IMR-90 (cell line): ENCODE measurements around the gene R3HDML. TPM values are rescaled to one million over a fixed set of nuclear protein-coding genes. Genes with fewer than 3 reads are reported as not detected.

Experiments used
- ATAC-seq: fragments of 200-7000 bp; cut with Tn5 transposase; 2 replicates; pipeline ENCODE4 v1.9.1; 2020; ENCODE audit warnings: low read depth, mild to moderate bottlenecking, moderate library complexity
- BruUV-seq: library from RNA; stranded (reverse); fragments of 400-500 nt; replicated peaks from 2 replicates; lab custom pipeline; 2021; lab: Mats Ljungman, UMichigan
- CTCF ChIA-PET: fragments of 300-600 bp; formaldehyde crosslinking; extraction: SDS; loops from one replicate; lab custom pipeline; 2021; ENCODE audit warnings: antibody characterized with exemption; lab: Yijun Ruan, JAX
- POLR2A ChIA-PET: fragments of 300-600 bp; sonication (Branson Sonifier 250); formaldehyde crosslinking; loops from one replicate; lab custom pipeline; 2022; ENCODE audit warnings: antibody characterized with exemption; ENCODE audit not compliant: unreplicated experiment; lab: Charles Lee
- DNase-seq: peaks from one replicate; pipeline ENCODE4 v3.0.0; 2013
- H2AFZ ChIP-seq: replicated peaks from 2 replicates; pipeline ENCODE3; 2013; ENCODE audit warnings: low read length, mild to moderate bottlenecking; ENCODE audit not compliant: poor library complexity
- H2AK5ac ChIP-seq: 2 replicates; pipeline ENCODE4 v1.6.1; 2013; ENCODE audit warnings: low read depth, low read length, inconsistent platforms
- H2AK9ac ChIP-seq: replicated peaks from 2 replicates; pipeline ENCODE3; 2013; ENCODE audit warnings: mild to moderate bottlenecking, low read depth, low read length, moderate library complexity; ENCODE audit not compliant: poor library complexity
- H2BK120ac ChIP-seq: 2 replicates; pipeline ENCODE4 v1.6.1; 2013; ENCODE audit warnings: low read depth, low read length, inconsistent platforms
- H2BK15ac ChIP-seq: 3 replicates; pipeline ENCODE4 v1.6.1; 2013; ENCODE audit warnings: low read depth, low read length, inconsistent platforms
- H2BK20ac ChIP-seq: 2 replicates; pipeline ENCODE4 v1.6.1; 2013; ENCODE audit warnings: low read depth, mild to moderate bottlenecking, inconsistent platforms, low read length, moderate library complexity
- H2BK5ac ChIP-seq: 2 replicates; pipeline ENCODE4 v1.6.1; 2013; ENCODE audit warnings: mild to moderate bottlenecking, low read depth, low read length, inconsistent platforms; ENCODE audit not compliant: poor library complexity, severe bottlenecking
- H3K14ac ChIP-seq: replicated peaks from 2 replicates; pipeline ENCODE4 v1.6.1; 2013; ENCODE audit warnings: low read depth, low read length, inconsistent platforms
- H3K18ac ChIP-seq: 2 replicates; pipeline ENCODE4 v1.6.1; 2013; ENCODE audit warnings: low read depth, low read length, control low read depth
- H3K23ac ChIP-seq: 2 replicates; pipeline ENCODE4 v1.6.1; 2013; ENCODE audit warnings: low read depth, low read length, inconsistent platforms
- H3K27ac ChIP-seq: 2 replicates; pipeline ENCODE4 v1.5.1; 2013; ENCODE audit warnings: mild to moderate bottlenecking, control low read depth, low read length; ENCODE audit not compliant: insufficient read depth
- H3K27me3 ChIP-seq: 2 replicates; pipeline ENCODE4 v1.6.1; 2013; ENCODE audit warnings: low read length; ENCODE audit not compliant: control insufficient read depth, insufficient read depth
- H3K36me3 ChIP-seq: 2 replicates; pipeline ENCODE4 v1.6.1; 2013; ENCODE audit warnings: low read length, mixed read lengths; ENCODE audit not compliant: control insufficient read depth, insufficient read depth
- H3K4ac ChIP-seq: 2 replicates; pipeline ENCODE4 v1.6.1; 2013; ENCODE audit warnings: low read depth, low read length, inconsistent platforms
- H3K4me1 ChIP-seq: 2 replicates; pipeline ENCODE4 v1.6.1; 2013; ENCODE audit warnings: low read length, mixed read lengths; ENCODE audit not compliant: control insufficient read depth, insufficient read depth
- H3K4me2 ChIP-seq: 2 replicates; pipeline ENCODE4 v1.6.1; 2013; ENCODE audit warnings: low read depth, mild to moderate bottlenecking, control low read depth, low read length, moderate library complexity
- H3K4me3 ChIP-seq: 2 replicates; pipeline ENCODE4 v1.5.1; 2013; ENCODE audit warnings: low read depth, mild to moderate bottlenecking, control low read depth, low read length, moderate library complexity; ENCODE audit not compliant: insufficient read depth
- H3K56ac ChIP-seq: 2 replicates; pipeline ENCODE4 v1.6.1; 2013; ENCODE audit warnings: low read length, inconsistent platforms; ENCODE audit not compliant: insufficient read depth; ENCODE audit errors: extremely low read depth
- H3K79me1 ChIP-seq, 2 experiments: 2 replicates each; pipeline ENCODE4 v1.6.1; 2013; ENCODE audit warnings: low read length in 2 of 2, inconsistent platforms in 1 of 2, low read depth in 1 of 2
- H3K9ac ChIP-seq: 2 replicates; pipeline ENCODE4 v1.6.1; 2013; ENCODE audit warnings: low read depth, low read length, control low read depth
- H3K9me1 ChIP-seq: 2 replicates; pipeline ENCODE4 v1.6.1; 2013; ENCODE audit warnings: low read length, inconsistent platforms; ENCODE audit not compliant: insufficient read depth
- H3K9me3 ChIP-seq: 2 replicates; pipeline ENCODE4 v1.6.1; 2013; ENCODE audit warnings: low read length; ENCODE audit not compliant: control insufficient read depth, insufficient read depth
- H4K20me1 ChIP-seq: 2 replicates; pipeline ENCODE4 v1.6.1; 2013; ENCODE audit warnings: low read length, inconsistent platforms; ENCODE audit not compliant: insufficient read depth
- H4K5ac ChIP-seq: 2 replicates; pipeline ENCODE4 v1.6.1; 2013; ENCODE audit warnings: mild to moderate bottlenecking, low read depth, low read length, control low read depth
- H4K8ac ChIP-seq, 2 experiments: 2 replicates each; pipeline ENCODE4 v1.6.1; 2013; ENCODE audit warnings: low read depth in 2 of 2, low read length in 2 of 2, control low read depth in 1 of 2, inconsistent platforms in 1 of 2
- H4K91ac ChIP-seq: 2 replicates; pipeline ENCODE4 v1.6.1; 2013; ENCODE audit warnings: low read depth, low read length, inconsistent platforms; ENCODE audit not compliant: insufficient read depth
- BHLHE40 ChIP-seq: fragments of 150-350 bp; IDR thresholded peaks from 2 replicates; pipeline ENCODE4 v1.6.1; 2016; ENCODE audit warnings: mild to moderate bottlenecking, low read depth, low read length
- CTCF ChIP-seq: conservative IDR thresholded peaks from 2 replicates; pipeline ENCODE4 v1.5.1; 2012; ENCODE audit warnings: mild to moderate bottlenecking, low read depth, low read length, improper control_type of control experiment
- FOS ChIP-seq: fragments of 150-350 bp; IDR thresholded peaks from 2 replicates; pipeline ENCODE4 v1.6.1; 2016; ENCODE audit warnings: low read depth, low read length
- RFX5 ChIP-seq: IDR thresholded peaks from 2 replicates; pipeline ENCODE4 v1.8.0; 2012; ENCODE audit warnings: low read depth, mild to moderate bottlenecking, low read length, moderate library complexity
- SMC3 ChIP-seq: fragments of 150-350 bp; IDR thresholded peaks from 2 replicates; pipeline ENCODE4 v1.6.1; 2016; ENCODE audit warnings: low read depth, mild to moderate bottlenecking, antibody characterized with exemption, low read length, moderate library complexity
- WGBS, 2 experiments: methylation state at CpG; one replicate each; pipeline versions ENCODE4 v1.1.5 to v1.1.7; 2013; ENCODE audit warnings: missing lambda C conversion rate in 2 of 2; ENCODE audit not compliant: insufficient read length in 1 of 2; ENCODE audit errors: extremely low coverage in 2 of 2; 5-methylcytosine and 5-hydroxymethylcytosine counted together
- dilution Hi-C: fragments of 300-500 bp; cut with HindIII; formaldehyde crosslinking; loops from one replicate; pipeline ENCODE4 v1.14.3; 2018; ENCODE audit warnings: low sequenced_read_pairs; ENCODE audit not compliant: unreplicated experiment
- in situ Hi-C: fragments of 300-500 bp; cut with MboI; formaldehyde crosslinking; loops from 3 replicates; pipeline ENCODE4 v1.14.3; 2019; ENCODE audit warnings: low sequenced_read_pairs, inconsistent platforms, mixed read lengths
- intact Hi-C: fragments of 100-400 bp; cut with micrococcal nuclease; formaldehyde crosslinking; loops from 2 replicates; pipeline ENCODE4 v1.10.0; 2022
- polyA plus RNA-seq, 3 experiments: library from polyadenylated mRNA; depleted of rRNA; stranded (reverse); fragments of >200 nt; gene quantifications; 2 replicates each; pipeline ENCODE4 v1.2.3, GENCODE V29; 2012; ENCODE audit warnings: low replicate concordance in 1 of 3
- total RNA-seq: library from RNA; depleted of rRNA; stranded (reverse); fragments of >200 nt; gene quantifications from 2 replicates; pipeline ENCODE4 v1.2.3, GENCODE V29; 2012

Gene R3HDML
- total and polyA plus RNA-seq, 2 of the 4 experiments (the other 2 are of a cell fraction): not detected

GRCh38 chr20:44331201-44331600 lies 5.6 kb upstream of the R3HDML start:
- POLR2A ChIA-PET: no interaction called here
- Histone ChIP-seq H3K23ac (no peak overlapping the region), H3K14ac (no peak overlapping the region), H2AK9ac (no peak overlapping the region), H4K5ac (no peak overlapping the region), H3K36me3 (no peaks in the 10 kb centered on the region), H3K9me1 (no peaks in the 10 kb centered on the region), H3K18ac (no peak overlapping the region), H3K4me3 (no peak overlapping the region), H2BK120ac (no peak overlapping the region), H2AK5ac (no peak overlapping the region), H4K20me1 (no peaks in the 10 kb centered on the region), H4K8ac (no peak overlapping the region), H3K9me3 (no peaks in the 10 kb centered on the region), H2BK15ac (no peak overlapping the region), H3K4me1 (no peaks in the 10 kb centered on the region), H2BK5ac (no peak overlapping the region), H2BK20ac (no peak overlapping the region), H4K91ac (no peak overlapping the region), H3K4me2 (no peak overlapping the region), H3K27ac (no peak overlapping the region), H3K27me3 (peaks cover 28% of the 10 kb centered on the region), H2AFZ (no peak overlapping the region), H3K56ac (no peak overlapping the region), H3K9ac (no peak overlapping the region), H3K4ac (no peak overlapping the region), H3K79me1 (no peaks in the 10 kb centered on the region)
- intact Hi-C loops: no loop called here
- BruUV-seq: no TSS peak
- DNase-seq (no peak), ATAC-seq (no peak)
- no CpG with 5 or more reads among the region's 2 CpGs for WGBS, 2 experiments
- CTCF ChIA-PET: no interaction called here
- TF ChIP-seq BHLHE40 (no peak), FOS (no peak), CTCF (no peak), RFX5 (no peak), SMC3 (no peak)
- in situ Hi-C loops: no loop called here
- dilution Hi-C loops: no loop called here
